ENCODE data around the gene AHNAK. TPM values are rescaled to one million over a fixed set of nuclear protein-coding genes. Genes with fewer than 3 reads are reported as not detected.

The AHNAK gene
- total and polyA plus RNA-seq, 2 donors (not counting 3 experiments of a cell fraction or from before 2014, with no cell fraction given), result 35.2 to 436 TPM

- POLR2A ChIA-PET, result no interaction called here
- no peaks in the 10 kb centered on the region for H3K36me3 ChIP-seq (ENCODE audit: control insufficient read depth in 2 of 2, extremely low read depth in 1 of 2, insufficient read depth in 2 of 2, low read length in 2 of 2)
- DNase-seq (ENCODE audit: low read depth, low spot score) (no peak), FAIRE-seq (no peak)
- no peaks in the 10 kb centered on the region for H3K4me1 ChIP-seq (ENCODE audit: control insufficient read depth, extremely low read depth, insufficient read depth, low read length)
- H3K27ac ChIP-seq (ENCODE audit: insufficient read depth, low read depth, low read length), result no peak overlapping the region
- CTCF ChIA-PET, result interaction anchor here (2.1 to 2.3 kb wide), 2 partner anchors 36 to 154 kb away, joined by 7 to 8 read pairs; no protein-coding TSS in a partner anchor
- BruUV-seq (replicated peaks), result no TSS peak
- H3K27me3 ChIP-seq (ENCODE audit: control insufficient read depth in 2 of 2, insufficient read depth in 2 of 2, low read length in 2 of 2), result no peaks in the 10 kb centered on the region
- H3K4me2 ChIP-seq (ENCODE audit: insufficient read depth, low read length), result no peak overlapping the region
- no peaks in the 10 kb centered on the region for H3K9me3 ChIP-seq (replicated peaks; ENCODE audit: control insufficient read depth, insufficient read depth, low read length)
- dilution Hi-C loops (cut with MboI; ENCODE audit: extremely low pct_ligation_motif_present, low sequenced_read_pairs), result no loop called here
- H3K79me2 ChIP-seq (ENCODE audit: control insufficient read depth, insufficient read depth, low read length), result no peaks in the 10 kb centered on the region
- H3K4me3 ChIP-seq (replicated peaks in 1 of 3; ENCODE audit: insufficient read depth in 1 of 3, low read depth in 1 of 3, low read length in 3 of 3), result no peak overlapping the region
- no peaks in the 10 kb centered on the region for H3K9me1 ChIP-seq (replicated peaks; ENCODE audit: control insufficient read depth, extremely low read depth, insufficient read depth, low read length)
- intact Hi-C loops (cut with micrococcal nuclease), result no loop called here
- H3K9ac ChIP-seq (replicated peaks; ENCODE audit: extremely low read depth, insufficient read depth, low read length), result no peak overlapping the region
- TF ChIP-seq EZH2 (IDR thresholded peaks at IDR 0.05; ENCODE audit: borderline replicate concordance, low read depth, low read length, severe bottlenecking) (no peak), FOS (IDR thresholded peaks at IDR 0.05; ENCODE audit: borderline replicate concordance, insufficient read depth, low read length) (no peak), GATA2 (IDR thresholded peaks at IDR 0.05; ENCODE audit: insufficient read depth, insufficient read length, low read depth, low read length) (no peak), POLR2A (IDR thresholded peaks at IDR 0.05; ENCODE audit: low read depth, low read length) (no peak), JUN (IDR thresholded peaks at IDR 0.05; ENCODE audit: borderline replicate concordance, insufficient read depth, insufficient read length, low read depth) (no peak), CTCF (IDR thresholded peaks at IDR 0.05; ENCODE audit: extremely low read depth in 1 of 2, insufficient read depth in 1 of 2, low read depth in 1 of 2, low read length in 2 of 2) (no peak), POLR2AphosphoS5 (IDR thresholded peaks at IDR 0.05; ENCODE audit: insufficient read depth, low read depth, low read length) (no peak), MYC (IDR thresholded peaks at IDR 0.05; ENCODE audit: low read depth, low read length) (no peak)
- TF ChIP-seq, protein P1, sequence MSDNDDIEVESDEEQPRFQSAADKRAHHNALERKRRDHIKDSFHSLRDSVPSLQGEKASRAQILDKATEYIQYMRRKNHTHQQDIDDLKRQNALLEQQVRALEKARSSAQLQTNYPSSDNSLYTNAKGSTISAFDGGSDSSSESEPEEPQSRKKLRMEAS (IDR thresholded peaks at IDR 0.05; ENCODE audit: insufficient read depth, insufficient read length), result no peak
- H2AFZ ChIP-seq (ENCODE audit: low read depth, low read length), result no peak overlapping the region
- H4K20me1 ChIP-seq (replicated peaks; ENCODE audit: control insufficient read depth, extremely low read depth, insufficient read depth, low read length), result no peaks in the 10 kb centered on the region
These were observed 157.6 kb downstream of the AHNAK start for GRCh38 chr11:62388999-62389398.
